ENCODE data around the gene ALDH1L2.

ALDH1L2 gene

DNA sequence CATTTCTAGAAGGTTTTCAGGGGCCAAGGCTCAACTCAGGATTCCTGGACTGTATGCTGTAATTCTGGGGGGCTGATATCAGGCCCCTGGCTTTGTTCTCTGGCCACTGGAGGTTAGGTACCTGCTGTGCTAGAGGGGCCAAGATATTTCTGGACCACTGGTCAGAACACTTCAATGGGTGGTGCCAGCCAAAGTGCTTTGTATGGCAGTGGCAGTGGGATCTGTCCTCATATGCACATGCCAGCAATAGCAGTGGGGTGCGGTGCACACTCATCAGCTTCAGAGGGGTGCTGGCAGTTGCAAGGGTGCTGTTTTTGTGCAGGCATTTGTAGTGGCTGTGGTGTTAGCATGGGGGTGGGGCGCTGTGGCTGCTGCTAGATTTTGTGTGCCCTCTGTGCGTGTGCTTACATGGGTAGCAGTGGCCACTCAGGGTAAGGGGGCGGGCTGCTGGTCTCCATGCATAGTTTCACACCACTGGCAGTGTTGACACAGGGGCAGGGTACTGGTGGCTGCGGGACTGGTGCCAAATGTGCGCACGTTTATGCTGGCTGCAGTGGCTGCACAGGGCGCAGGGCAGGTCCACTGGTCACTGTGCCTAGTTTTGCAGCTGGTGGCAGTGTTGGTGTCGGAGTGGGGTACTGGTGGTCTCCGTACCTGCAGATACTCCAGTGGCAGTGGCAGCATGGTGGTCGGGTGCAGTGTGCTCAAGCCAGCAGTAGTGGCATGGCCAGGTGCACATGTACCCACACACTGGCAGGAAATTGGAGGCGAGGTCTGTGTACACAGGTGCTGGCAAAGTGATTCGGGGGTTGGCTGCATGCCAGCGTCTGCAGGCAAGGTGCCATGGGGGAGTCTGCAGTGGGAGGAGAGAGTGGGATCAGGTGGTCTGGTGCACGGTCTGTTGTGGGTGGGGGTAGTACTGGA, 85.6 kb downstream of the ALDH1L2 start:
- TF ChIP-seq GATA3 (IDR thresholded peaks at IDR 0.05; ENCODE audit: low read depth, low read length) (no peak), GATA2 (IDR thresholded peaks at IDR 0.05; ENCODE audit: low read depth, low read length) (no peak)

DNA sequence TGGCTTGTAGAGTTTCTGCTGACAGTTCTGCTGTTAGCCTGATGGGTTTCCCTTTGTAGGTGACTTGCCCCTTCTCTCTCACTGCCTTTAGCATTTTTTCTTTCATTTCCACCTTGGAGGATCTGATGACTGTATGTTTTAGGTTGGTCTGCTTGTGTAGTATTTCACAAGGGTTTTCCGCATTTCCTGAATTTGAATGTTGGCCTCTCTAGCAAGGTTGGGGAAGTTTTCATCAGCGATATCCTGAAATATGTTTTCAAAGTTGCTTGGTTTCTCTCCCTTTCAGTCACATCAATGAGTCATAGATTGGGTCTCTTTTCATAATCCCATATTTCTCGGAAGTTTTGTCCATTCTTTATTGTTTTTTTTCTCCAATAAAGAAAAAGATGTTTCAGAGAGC, 86.7 kb downstream of the ALDH1L2 start:
- TF ChIP-seq GATA2 (IDR thresholded peaks at IDR 0.05; ENCODE audit: low read depth, low read length) (no peak), GATA3 (IDR thresholded peaks at IDR 0.05; ENCODE audit: low read depth, low read length) (no peak)

- TF ChIP-seq GATA2 (IDR thresholded peaks at IDR 0.05; ENCODE audit: low read depth, low read length) (no peak), GATA3 (IDR thresholded peaks at IDR 0.05; ENCODE audit: low read depth, low read length) (no peak)
Observed at GRCh38 chr12:104994336-104994735, 89.9 kb downstream of the ALDH1L2 start.

DNA sequence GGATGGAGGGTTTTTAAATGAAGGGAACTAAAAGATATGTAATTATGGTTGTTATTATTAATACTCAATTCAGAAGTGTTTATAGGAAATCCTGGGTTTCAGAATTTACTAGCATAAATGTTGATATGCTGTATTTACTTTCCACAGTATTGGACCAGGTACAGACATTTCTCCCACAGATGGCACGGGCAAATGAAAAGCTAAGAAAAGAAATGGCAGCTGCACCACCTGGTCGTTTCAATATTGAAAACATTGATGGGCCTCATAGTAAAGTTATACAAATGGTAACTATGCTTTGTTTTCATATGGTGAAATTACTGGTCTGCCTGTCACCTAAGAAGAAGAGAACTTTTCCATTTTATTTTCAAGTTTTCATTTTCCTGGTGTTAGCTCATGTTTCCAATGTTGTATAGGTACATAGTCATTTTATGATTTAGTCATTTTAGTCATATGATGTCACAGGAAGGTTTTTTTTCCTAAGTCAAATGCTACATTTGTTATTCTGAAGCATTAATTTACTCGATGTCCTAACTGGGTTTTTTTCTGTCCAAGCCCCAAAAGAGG, 92.6 kb downstream of the ALDH1L2 start:
- TF ChIP-seq GATA3 (IDR thresholded peaks at IDR 0.05; ENCODE audit: low read depth, low read length) (no peak), GATA2 (IDR thresholded peaks at IDR 0.05; ENCODE audit: low read depth, low read length) (no peak)

DNA sequence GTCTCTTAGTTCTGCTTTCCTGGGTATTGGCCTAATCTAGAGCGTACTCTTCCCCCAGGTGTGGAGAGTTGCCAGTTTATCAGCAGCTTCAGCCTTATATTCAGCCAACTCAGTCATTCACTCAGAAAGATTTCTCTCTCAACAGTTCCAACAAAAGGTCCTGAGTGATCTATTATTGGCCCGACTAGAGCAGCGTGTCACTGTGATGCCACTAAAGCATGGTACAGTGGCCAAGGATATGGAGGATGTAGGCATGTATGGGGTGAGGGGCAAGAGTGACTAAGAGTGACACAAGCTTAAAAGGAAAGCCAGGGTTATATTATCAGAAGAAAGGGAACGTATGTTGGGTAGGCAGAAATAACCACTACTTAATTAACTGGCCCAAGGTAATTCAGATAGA, 93.3 kb downstream of the ALDH1L2 start:
- TF ChIP-seq GATA2 (IDR thresholded peaks at IDR 0.05; ENCODE audit: low read depth, low read length): no peak
- TF ChIP-seq GATA3 (IDR thresholded peaks at IDR 0.05; ENCODE audit: low read depth, low read length): no peak

DNA sequence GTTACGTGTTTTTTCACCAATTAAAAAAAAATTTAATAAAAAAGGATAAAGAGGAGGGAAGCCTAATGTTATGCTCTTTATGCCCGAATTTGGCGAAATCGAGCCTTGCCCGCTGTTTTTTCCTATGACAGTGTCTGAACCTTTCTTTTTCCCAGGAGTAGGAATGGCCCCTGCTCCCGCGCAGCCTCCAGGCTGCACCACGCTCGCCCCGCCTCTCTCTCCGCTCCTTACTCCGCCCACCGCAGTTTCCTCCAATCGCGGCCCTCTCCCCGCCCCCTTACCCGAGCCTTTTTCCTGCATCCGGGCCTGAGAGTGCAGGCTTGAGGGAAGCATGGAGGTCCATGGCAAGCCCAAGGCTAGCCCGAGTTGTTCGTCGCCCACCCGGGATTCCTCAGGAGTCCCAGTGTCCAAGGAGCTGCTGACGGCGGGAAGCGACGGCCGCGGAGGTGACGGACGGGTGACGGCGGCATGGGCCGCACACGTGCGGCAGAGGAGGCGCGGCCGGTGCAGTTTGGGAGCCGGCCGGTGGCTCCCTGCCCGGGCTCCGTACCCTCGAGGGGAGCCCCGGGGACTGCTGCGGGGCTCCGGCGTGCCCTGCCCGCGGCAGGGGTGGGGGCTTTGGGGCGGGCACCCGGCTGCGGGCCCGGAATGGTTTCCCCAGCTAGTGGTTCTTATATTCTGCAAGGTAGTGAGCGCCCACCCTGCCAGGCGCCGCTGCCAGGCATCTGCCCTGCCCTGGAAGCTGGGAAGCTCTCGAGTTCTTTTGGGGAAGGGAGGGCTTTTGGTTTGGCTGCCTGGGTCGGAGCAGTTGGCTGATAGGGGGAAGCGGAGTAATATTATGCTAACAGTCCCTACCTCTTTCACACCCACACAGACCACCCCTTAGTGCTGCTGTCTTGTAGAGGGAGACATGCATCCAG, 98.0 kb downstream of the ALDH1L2 start, which contains the start of gene NOPCHAP1:
Gene NOPCHAP1 (plus strand): TSS at position 295 of the 920 bp plus-strand sequence. CDS start 37 bp downstream, at position 332.
- TF ChIP-seq GATA3 (IDR thresholded peaks at IDR 0.05; ENCODE audit: low read depth, low read length): no peak
- no peak for TF ChIP-seq GATA2 (IDR thresholded peaks at IDR 0.05; ENCODE audit: low read depth, low read length)

DNA sequence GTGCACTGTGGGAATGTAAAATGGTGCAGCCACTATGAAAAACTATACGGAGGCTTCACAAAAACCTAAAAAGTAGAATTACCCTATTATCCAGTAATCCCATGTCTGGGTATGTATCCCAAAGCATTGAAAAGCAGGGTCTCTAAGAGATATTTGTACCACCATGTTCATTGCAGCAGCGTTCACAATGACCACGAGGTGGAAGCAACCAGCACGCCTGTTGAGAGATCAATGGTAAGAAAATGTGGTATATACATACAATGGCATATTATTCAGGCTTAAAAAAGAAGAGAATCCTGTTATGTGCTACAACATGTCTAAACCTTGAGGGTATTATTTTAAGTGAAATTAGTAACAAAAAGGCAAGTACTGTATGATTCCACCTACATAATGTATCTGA, 99.1 kb downstream of the ALDH1L2 start:
- TF ChIP-seq GATA2 (IDR thresholded peaks at IDR 0.05; ENCODE audit: low read depth, low read length): no peak
- no peak for TF ChIP-seq GATA3 (IDR thresholded peaks at IDR 0.05; ENCODE audit: low read depth, low read length)

DNA sequence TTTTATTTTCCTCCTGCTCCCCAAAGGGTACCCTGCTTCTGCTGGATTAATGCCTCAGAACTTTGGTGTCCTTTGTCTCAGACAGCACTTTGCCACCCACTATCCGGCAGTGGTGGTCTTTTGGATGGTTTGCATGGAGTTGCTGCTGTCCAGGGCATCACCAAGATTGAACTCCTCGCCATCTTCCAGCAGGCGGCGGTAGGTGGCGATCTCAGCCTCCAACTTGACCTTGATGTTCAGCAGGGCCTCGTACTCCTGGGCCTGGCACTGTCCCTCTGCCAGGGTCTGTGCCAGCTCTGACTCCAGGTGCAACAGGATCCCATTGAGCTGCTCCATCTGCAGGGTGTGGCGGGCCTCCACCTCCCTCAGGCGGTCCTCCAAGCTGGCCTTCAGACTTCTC, 107.6 kb downstream of the ALDH1L2 start:
- TF ChIP-seq GATA3 (IDR thresholded peaks at IDR 0.05; ENCODE audit: low read depth, low read length) (no peak), GATA2 (IDR thresholded peaks at IDR 0.05; ENCODE audit: low read depth, low read length) (no peak)

GRCh38 chr12:104975587-104976343, 108.5 kb downstream of the ALDH1L2 start:
- TF ChIP-seq GATA2 (IDR thresholded peaks at IDR 0.05; ENCODE audit: low read depth, low read length): no peak
- TF ChIP-seq GATA3 (IDR thresholded peaks at IDR 0.05; ENCODE audit: low read depth, low read length): no peak

DNA sequence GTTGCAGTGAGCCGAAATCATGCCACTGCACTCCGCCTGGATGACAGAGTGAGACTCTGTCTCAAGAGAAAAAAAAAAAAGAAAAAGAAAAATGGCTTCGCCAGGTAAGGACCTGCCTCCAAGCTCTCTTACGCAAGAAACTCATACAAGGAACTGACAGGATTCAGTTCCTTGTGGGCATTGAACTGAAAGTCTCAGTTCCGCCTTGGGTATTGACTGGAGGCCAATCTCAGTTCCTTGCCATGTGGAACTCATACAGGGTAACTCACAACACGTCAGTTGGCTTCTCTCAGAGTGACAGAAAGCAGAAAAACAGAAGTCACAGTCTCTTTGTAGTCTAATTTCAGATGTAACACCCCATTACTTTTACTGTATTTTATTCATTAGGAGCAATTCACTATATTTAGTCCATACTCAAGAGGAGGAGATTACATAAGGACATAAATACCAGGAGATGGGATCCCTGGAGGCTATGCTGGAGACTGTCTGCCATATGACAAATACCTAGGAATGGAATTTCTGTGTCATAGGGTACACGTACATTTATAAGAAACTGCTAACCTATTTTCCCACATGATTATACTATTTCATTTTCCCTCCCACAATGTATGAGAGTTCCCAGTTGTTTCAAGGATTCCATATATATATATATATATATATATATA, 109.5 kb downstream of the ALDH1L2 start:
- no peak for TF ChIP-seq GATA2 (IDR thresholded peaks at IDR 0.05; ENCODE audit: low read depth, low read length)
- TF ChIP-seq GATA3 (IDR thresholded peaks at IDR 0.05; ENCODE audit: low read depth, low read length): no peak

- TF ChIP-seq GATA3 (IDR thresholded peaks at IDR 0.05; ENCODE audit: low read depth, low read length): no peak
- no peak for TF ChIP-seq GATA2 (IDR thresholded peaks at IDR 0.05; ENCODE audit: low read depth, low read length)
Observed at GRCh38 chr12:104973250-104973649, 111.0 kb downstream of the ALDH1L2 start.

- no peak for TF ChIP-seq GATA2 (IDR thresholded peaks at IDR 0.05; ENCODE audit: low read depth, low read length)
- TF ChIP-seq GATA3 (IDR thresholded peaks at IDR 0.05; ENCODE audit: low read depth, low read length): no peak
Observed at GRCh38 chr12:104971306-104971705, 113.0 kb downstream of the ALDH1L2 start.

Data from SH-SY5Y (cell line).